PFSK-1 (cell line): ENCODE measurements around the gene FPR1.

Experiments used
- POLR2AphosphoS5 ChIP-seq: IDR thresholded peaks from 2 replicates; pipeline ENCODE4 v1.6.1; 2012; ENCODE audit warnings: low read depth, mild to moderate bottlenecking, control low read depth, low read length, moderate library complexity
- SIN3A ChIP-seq: IDR thresholded peaks from 2 replicates; pipeline ENCODE4 v1.6.1; 2012; ENCODE audit warnings: mild to moderate bottlenecking, low read length, moderate library complexity, borderline replicate concordance; ENCODE audit not compliant: insufficient read depth
- TAF1 ChIP-seq: IDR thresholded peaks from 2 replicates; pipeline ENCODE4 v1.6.1; 2012; ENCODE audit warnings: low read length, control low read depth, borderline replicate concordance; ENCODE audit not compliant: insufficient read depth
- TF ChIP-seq, protein P1 (sequence below), 2 experiments: IDR thresholded peaks; 2 replicates each; pipeline versions ENCODE4 v1.6.1 to v1.8.0; 2011 to 2012; ENCODE audit warnings: low read depth in 2 of 2, low read length in 2 of 2, control low read depth in 1 of 2, inconsistent platforms in 1 of 2, mild to moderate bottlenecking in 1 of 2, moderate library complexity in 1 of 2; ENCODE audit not compliant: insufficient read depth in 1 of 2

DNA sequence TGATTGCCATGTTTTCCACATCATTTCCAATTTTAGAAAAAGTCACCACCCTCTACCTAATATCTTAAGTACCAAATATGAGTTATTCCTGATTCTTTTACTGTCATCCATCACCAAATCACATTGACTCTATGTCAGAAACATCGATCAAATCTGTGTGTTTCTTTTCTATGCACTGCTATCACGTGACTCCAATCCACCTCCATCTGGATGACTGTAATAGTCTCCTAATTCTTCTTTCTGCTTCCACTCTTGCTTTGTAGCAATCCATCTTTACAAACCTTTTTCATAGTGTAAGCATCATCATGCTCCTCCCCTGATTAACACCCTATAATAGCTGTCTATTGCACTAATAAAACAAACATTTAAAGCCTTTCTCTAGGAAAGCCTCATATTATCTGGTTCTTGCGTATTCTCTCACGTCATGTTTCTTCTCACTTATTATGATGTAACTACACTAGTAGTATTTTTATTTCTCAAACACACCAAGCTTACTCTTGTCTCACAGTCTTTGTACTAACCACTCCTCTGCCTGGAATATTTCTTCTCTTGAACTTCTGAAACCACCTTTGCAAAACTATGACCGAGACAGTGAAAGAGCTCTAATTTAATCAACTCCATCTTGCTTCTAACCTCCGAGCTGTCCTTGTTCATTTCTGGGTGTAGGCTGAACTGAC is 32.6 kb upstream of the FPR1 start:
- TF ChIP-seq POLR2AphosphoS5 (no peak), SIN3A (no peak), TAF1 (no peak)
- TF ChIP-seq, protein P1, sequence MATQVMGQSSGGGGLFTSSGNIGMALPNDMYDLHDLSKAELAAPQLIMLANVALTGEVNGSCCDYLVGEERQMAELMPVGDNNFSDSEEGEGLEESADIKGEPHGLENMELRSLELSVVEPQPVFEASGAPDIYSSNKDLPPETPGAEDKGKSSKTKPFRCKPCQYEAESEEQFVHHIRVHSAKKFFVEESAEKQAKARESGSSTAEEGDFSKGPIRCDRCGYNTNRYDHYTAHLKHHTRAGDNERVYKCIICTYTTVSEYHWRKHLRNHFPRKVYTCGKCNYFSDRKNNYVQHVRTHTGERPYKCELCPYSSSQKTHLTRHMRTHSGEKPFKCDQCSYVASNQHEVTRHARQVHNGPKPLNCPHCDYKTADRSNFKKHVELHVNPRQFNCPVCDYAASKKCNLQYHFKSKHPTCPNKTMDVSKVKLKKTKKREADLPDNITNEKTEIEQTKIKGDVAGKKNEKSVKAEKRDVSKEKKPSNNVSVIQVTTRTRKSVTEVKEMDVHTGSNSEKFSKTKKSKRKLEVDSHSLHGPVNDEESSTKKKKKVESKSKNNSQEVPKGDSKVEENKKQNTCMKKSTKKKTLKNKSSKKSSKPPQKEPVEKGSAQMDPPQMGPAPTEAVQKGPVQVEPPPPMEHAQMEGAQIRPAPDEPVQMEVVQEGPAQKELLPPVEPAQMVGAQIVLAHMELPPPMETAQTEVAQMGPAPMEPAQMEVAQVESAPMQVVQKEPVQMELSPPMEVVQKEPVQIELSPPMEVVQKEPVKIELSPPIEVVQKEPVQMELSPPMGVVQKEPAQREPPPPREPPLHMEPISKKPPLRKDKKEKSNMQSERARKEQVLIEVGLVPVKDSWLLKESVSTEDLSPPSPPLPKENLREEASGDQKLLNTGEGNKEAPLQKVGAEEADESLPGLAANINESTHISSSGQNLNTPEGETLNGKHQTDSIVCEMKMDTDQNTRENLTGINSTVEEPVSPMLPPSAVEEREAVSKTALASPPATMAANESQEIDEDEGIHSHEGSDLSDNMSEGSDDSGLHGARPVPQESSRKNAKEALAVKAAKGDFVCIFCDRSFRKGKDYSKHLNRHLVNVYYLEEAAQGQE (IDR thresholded peaks at IDR 0.05; ENCODE audit: insufficient read depth in 1 of 2, low read depth in 2 of 2, low read length in 2 of 2), result no peak
